Activated CD8-positive, alpha-beta memory T cell treated with anti-CD3 and anti-CD28 coated beads for 24 hours (primary cell): ENCODE results near the gene SLC35A4.
"Not testable (repeated sequence)": the region's sequence is repeated elsewhere in the genome, so short reads cannot be mapped to it uniquely, and the experiment has no call there.

Experiments used
- DNase-seq: peaks from one replicate; pipeline ENCODE4 v3.0.0-alpha.2; 2020

Gene SLC35A4

DNA sequence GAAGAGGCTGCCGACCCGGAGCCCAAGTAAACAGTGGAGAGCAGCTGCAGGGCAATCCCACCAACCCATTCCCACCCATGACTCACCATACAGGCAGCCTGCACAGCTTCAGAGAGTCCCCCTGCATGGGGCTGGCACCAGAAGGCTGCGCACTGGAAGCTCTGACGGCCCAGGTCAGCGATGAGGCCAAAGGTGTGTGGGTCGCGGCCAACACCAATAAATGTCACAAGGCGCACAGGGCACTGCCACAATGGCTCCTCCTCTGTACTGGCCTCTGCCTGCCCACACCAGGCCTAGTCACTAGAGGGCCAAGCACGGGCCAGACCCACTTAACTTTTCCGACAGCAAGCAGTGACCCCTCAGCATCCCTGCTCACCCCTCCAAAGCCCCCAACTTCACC is 4.4 kb upstream of the SLC35A4 start:
- DNase-seq: no peak

DNA sequence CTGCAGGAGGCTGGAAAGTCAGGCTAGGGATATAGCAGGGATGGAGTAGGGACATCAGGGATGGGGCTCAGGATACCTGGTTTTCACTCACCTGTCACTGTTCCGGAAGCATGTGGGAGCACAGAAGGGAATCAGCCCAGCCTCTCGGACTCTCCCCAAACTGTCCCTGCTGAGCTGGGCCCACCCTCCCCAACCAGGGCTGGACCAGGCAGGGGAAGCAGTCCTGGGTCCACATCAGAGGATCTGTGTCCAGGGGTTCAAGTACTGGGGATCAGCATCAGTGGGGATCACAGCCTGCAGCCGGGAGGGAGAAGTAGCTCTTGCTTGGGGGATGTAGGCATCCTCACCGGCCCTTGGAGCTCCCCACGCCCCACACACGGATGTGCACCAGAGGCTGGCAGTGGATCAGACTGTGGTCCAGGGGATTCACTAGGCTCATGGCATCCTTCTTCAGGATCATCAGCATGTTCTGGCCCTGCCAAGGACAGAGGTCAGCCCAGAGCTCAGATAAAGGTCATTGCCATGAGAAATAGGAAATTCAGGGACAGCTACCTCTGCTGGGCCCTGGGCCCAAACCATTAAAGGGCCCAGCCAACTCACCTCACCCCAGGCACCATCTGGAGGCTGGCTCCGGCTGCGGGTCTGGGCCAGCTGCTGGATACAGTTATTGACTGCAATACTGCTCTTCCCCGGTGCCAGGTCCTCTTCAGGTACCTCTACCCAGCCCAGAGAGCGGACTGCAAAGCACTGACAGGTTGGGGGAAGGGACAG is 2.7 kb upstream of the SLC35A4 start:
- no peak for DNase-seq

DNA sequence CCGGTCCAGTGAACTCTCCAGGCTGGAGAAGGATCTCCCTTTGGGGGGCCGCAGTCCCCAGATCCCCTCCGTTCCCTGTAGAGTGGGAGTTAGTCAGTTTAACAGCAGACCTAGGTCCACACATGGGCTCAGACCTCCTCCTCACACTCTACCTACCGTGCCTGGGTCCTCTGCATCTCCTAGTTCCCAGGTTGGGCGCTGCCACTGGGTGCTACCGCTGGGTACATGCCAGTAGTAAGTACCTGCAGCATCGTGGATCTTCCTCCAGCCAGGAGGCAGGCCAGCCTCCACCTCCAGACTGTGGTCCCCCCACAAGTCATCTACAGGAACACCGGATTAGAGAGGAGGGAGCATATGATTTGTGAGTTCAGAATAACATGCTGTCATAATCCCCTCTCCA is 1.0 kb upstream of the SLC35A4 start:
- no peak for DNase-seq

DNA sequence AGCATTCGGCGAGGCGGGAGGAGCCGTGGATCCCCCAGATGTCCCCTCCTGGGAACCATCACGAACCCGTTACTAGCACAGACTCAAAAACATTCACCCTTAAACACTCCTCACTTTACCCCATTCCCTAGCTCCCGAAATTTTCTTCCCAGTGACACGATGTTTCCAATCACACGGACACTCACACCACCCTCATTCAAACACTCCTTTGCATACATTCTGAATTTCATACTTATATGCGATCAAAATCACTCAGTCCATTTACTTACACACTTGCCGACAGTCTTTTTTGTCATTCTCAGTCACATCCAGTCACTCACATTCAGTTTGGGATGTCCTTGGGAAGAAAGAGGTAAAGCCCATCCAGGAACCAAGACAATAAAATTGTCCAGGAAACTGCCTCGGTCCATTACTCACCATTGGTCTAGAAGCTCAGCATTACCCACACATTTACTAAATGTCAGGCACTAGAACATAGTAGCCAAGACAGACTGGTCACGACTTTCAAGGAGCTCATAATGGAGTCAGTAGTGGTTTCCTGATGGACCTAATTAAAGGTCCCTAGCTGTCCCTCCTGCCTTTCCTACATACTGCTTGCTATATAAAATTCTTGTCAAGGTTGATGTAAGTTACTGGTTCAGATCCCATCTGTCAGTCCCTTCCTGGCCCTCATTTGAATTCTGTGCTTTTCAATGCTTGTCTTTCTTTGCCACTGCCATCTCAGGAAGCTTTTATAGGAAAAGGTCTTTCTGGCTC is 574 bp downstream of the SLC35A4 start:
- no peak for DNase-seq

DNA sequence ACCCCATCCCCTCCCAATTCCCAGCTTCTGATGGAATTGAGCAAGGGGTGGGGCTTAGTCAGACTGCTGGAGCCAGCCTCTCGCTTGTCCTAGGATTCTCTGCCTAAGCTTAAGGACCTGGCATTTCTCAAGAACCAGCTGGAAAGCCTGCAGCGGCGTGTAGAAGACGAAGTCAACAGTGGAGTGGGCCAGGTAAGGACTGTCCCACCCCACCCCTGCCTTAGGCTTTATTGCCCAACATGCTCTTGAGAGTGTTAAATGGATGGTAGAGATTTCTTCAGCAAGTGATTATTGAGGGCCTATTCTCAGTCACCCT is 1.1 kb downstream of the SLC35A4 start:
- DNase-seq: no peak

DNA sequence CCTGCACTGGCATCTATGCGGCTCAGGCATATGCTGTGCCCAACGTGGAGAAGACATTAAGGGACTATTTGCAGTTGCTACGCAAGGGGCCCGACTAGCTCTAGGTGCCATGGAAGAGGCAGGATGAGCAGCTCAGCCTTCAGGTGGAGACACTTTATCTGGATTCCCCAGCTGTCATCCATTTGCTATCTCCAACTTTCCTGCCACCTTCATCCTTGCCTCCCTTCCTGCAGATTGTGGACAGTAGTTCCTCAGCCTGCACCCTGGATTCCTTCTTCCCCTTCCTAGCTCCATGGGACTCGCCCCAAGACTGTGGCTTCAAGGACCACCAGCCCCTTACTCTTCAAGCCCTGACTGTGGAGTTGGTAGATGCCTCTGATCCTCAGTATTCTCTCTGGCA is 2.0 kb downstream of the SLC35A4 start:
- DNase-seq: no peak

DNA sequence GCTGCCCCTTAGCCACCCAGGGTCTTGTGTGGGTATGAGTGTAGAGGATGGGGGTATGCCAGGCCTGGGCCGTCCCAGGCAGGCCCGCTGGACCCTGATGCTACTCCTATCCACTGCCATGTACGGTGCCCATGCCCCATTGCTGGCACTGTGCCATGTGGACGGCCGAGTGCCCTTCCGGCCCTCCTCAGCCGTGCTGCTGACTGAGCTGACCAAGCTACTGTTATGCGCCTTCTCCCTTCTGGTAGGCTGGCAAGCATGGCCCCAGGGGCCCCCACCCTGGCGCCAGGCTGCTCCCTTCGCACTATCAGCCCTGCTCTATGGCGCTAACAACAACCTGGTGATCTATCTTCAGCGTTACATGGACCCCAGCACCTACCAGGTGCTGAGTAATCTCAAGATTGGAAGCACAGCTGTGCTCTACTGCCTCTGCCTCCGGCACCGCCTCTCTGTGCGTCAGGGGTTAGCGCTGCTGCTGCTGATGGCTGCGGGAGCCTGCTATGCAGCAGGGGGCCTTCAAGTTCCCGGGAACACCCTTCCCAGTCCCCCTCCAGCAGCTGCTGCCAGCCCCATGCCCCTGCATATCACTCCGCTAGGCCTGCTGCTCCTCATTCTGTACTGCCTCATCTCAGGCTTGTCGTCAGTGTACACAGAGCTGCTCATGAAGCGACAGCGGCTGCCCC is 2.6 kb downstream of the SLC35A4 start:
- DNase-seq: peak; percentile 53

DNA sequence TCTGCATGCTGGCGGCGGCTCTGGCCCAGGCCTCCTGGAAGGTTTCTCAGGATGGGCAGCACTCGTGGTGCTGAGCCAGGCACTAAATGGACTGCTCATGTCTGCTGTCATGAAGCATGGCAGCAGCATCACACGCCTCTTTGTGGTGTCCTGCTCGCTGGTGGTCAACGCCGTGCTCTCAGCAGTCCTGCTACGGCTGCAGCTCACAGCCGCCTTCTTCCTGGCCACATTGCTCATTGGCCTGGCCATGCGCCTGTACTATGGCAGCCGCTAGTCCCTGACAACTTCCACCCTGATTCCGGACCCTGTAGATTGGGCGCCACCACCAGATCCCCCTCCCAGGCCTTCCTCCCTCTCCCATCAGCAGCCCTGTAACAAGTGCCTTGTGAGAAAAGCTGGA is 3.2 kb downstream of the SLC35A4 start:
- DNase-seq: no peak

DNA sequence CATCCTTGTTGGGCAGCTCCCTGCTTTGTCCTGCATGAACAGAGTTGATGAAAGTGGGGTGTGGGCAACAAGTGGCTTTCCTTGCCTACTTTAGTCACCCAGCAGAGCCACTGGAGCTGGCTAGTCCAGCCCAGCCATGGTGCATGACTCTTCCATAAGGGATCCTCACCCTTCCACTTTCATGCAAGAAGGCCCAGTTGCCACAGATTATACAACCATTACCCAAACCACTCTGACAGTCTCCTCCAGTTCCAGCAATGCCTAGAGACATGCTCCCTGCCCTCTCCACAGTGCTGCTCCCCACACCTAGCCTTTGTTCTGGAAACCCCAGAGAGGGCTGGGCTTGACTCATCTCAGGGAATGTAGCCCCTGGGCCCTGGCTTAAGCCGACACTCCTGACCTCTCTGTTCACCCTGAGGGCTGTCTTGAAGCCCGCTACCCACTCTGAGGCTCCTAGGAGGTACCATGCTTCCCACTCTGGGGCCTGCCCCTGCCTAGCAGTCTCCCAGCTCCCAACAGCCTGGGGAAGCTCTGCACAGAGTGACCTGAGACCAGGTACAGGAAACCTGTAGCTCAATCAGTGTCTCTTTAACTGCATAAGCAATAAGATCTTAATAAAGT is 3.9 kb downstream of the SLC35A4 start:
- DNase-seq: no peak

DNA sequence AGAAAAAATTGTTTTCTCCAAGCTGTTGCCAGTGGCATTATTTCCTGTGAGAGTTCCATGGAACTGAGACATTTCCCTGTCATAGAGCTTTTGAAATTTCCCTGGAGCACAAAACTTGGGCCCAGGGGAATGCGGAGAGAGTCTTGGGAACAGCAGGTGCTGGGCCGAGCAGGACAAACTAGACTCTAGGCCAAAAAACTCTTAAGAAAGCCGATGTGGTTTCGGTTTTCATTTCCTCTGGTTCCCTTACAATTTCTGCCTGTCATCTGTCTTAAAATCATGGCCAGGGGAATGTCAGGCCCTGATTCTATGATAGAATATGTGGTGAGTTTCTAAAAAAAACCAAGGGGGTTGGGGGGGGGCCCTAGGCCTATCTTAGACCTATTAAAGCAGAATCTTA is 4.6 kb downstream of the SLC35A4 start:
- no peak for DNase-seq

DNA sequence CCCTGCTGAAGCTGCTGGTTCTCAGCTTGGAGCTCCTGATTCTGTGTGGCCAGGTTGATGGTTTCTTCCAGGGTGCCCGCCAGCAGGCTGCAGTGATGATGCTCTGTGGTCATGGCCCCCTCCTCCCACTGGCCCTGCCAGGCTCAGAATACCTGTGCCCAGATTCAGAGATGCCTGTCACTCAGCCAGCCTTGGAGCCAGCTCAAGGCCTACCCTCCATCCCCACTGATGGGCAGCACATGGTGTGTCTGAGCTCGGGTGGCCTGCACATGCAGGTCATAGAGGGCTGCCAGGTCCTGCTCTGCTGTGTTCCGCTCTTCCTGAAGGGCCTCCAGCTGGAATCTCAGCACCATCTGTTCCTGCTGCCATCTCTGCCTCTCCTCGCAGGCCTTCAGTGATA is 5.4 kb downstream of the SLC35A4 start:
- DNase-seq: peak; percentile 35

DNA sequence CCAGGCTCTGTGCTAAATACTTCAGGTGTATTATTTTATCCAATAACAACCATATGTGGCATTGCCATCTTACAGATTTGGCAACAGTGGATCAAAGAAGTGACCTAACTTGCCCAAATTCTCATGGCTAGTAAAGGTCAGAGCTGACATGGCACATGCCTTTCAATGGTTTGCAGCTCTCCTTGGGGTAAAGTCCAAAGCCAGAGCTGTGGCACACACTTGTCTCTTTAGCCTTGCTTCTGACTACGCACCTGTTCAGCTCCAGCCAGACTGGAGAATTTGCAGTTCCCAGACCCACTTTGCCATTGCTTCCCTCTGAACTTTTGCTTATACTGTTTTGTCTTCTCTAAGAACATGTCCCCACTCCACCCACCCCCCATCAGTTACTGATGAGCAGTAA is 5.9 kb downstream of the SLC35A4 start:
- no peak for DNase-seq

DNA sequence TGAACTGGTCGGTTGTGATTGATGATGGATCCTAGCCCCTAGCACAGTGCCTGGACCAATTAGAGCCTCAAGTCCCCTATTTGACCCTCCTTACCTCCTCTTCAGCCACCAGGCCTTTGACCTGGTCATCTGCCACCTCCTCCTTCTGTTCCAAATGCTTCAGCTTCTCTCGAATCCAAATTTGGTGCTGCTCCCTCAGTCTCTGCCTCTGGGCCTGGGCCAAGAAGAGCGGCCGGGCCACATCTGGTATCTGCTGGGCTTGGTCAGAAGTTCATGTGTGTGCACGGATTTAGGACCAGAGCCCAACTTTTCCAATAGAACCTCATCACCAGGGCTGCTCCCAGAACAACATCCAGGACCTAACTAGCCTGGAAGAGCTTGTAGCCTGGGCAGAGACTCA is 6.5 kb downstream of the SLC35A4 start:
- no peak for DNase-seq

DNA sequence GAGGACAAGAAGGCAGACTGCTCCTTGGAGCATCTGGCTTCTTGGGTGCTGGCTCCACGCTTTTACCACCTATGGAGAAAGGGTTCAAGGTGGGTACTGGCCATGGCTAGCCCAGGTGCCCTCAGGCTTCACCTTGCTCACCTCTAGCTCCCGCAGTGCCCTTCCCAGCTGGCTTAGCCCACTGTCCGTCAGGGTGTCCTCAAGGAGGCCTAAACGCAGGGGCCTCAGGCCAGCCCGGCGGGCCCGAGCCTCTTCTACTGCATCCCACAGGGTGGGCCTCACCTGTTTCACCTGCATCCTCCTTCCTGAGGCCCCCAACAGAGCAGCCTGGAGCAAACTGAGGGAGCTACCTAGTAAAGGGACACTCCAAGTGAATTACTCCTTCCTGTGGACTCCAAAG is 9.1 kb downstream of the SLC35A4 start:
- no peak for DNase-seq

DNA sequence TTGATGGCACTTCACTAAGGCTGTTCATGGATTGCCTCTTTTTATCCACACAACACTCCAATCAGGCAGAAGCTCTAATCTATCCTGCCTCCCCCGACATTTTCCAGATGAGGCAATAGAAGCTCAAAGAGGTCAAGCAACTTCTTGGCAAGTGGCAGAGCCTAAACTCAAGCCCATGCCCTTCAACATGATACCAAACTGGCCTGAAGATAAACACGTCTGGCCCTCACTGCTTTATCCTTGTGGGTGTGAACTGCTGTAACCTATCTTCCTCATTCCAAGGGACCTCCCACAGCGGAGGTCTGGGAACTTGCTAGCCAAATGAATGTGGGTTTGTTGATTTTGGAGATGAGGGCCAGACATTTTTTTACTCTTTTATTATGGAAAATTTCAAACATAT is 9.5 kb downstream of the SLC35A4 start:
- DNase-seq: no peak

DNA sequence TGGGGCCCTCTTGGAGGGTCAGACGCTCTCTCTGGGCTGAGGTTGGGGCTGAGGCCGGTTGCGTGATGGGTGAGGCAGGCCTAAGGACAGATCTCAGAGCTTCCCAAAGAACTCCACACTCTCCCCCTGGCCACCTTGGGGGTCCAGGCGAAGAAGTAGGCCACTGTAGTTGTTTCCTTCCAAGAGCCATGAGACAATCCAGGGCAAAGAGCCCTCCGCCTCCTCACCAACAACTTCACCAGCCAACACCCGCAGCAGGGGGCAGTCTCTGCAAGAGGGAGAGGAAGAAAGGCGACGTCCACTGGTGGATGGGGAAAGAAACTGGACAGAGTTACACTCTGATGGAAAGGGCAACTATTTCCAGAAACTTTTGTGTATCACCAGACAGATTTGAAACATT is 10.7 kb downstream of the SLC35A4 start:
- DNase-seq: no peak

DNA sequence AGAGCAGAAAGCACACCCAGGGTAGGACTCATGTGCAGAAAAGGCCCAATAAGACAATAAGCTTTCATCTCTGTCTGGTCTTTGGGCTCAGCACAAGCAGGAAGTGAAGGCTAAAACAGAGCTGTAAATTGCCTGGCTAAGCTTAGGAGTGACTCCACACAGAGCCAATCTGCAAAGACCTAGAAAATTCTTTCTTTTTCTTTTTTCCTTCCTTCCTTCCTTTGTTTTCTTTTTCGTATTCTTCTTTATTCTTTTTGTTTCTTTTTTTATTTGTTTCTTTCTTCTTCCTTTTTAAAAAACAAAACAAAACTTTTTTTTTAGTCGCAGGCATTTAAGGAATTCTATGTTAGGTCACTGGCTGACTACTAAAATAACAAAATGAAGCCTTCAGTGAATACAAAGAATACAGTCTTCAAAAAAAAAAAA is 12.2 kb downstream of the SLC35A4 start:
- no peak for DNase-seq

DNA sequence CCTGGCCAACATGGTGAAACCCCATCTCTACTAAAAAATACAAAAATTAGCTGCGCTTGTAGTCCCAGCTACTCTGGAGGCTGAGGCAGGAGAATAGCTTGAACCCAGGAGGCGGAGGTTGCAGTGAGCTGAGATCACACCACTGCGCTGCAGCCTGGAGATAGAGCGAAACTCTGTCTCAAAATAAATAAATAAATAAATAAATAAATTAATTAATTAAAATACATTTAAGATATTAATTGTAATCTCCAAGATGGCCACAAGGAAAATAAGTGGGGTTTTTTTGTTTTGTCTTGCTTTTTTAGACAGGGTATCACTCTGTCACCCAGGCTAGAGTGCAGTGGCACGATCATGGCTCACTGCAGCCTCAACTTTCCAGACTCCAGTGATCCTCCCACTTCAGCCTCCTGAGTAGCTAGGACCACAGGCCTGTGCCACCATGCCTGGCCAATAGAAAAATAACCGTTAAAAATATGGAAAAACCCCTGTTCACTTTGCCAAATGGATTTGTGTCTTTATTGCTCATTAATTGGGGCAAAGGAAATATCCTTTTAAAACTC is 14.6 kb downstream of the SLC35A4 start:
- DNase-seq: not testable (repeated sequence)

DNA sequence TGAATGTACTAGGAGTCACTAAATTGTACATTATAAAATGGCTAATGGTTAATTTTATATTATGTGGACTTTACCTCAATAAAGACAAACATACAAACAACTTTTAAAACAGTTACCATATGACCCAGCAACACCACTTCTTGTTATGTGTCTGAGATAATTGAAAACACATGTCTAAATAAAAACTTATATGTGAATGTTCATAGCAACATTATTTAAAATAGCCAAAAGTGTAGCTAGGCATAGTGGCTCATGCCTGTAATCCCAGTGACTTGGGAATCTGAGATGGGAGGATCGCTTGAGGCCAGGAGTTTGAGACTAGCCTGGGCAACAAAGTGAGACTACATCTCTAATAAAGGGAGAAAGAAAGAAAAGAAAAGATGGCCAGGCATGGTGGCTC is 22.9 kb downstream of the SLC35A4 start:
- DNase-seq: no peak

DNA sequence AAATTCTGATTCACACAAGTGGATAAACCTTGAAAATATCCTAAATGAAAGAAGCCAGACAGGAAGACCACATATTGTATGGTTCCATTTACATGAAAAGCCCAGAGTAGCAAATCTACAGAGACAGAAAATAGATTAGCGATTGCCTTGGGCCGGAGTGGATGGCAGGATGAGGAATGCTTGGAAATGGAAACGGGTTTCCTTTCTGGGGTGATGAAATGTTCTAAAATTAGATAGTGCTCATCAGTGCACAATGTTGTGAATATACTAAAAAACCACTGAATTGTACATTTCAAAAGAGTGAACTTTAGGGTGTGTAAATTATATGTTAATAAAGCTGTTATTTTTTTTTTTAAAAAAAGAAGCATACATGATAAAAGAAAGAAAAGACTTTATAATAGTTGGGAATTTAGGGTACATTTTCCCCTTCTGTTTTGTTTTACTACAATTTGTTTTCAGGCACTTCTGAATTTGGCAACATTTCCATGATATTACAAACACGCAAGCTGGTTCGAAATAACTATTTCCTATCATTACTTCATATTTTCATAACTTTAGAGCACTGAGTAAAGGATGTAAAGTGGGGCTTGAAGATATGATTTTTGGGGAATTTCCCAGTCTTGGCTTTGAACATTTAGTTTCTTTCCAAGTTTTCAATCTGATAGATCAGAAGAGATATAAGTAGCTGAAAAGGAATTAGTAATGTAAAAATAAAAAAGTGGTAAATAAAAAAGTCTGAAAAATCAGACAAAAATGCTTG is 23.9 kb downstream of the SLC35A4 start:
- no peak for DNase-seq

DNA sequence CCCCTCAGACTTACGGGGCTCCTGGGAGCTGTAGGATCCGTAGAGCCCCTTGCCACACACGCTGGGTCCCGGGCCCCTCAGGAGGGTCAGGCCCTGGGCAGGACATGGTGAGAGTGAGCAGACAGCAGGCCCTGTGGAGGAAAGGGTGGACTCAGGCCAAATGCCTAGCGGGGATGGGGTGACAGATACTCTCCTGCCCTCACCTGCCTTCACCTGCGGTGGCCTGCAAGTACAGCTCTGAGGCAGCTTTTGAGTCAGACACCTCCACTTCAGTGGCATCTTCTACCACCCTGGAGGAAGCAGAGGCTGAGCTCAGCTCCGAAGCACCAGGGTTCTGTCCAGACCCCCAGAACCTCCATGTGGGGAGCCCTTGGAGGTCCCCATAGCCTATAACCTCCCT is 26.2 kb downstream of the SLC35A4 start:
- no peak for DNase-seq

DNA sequence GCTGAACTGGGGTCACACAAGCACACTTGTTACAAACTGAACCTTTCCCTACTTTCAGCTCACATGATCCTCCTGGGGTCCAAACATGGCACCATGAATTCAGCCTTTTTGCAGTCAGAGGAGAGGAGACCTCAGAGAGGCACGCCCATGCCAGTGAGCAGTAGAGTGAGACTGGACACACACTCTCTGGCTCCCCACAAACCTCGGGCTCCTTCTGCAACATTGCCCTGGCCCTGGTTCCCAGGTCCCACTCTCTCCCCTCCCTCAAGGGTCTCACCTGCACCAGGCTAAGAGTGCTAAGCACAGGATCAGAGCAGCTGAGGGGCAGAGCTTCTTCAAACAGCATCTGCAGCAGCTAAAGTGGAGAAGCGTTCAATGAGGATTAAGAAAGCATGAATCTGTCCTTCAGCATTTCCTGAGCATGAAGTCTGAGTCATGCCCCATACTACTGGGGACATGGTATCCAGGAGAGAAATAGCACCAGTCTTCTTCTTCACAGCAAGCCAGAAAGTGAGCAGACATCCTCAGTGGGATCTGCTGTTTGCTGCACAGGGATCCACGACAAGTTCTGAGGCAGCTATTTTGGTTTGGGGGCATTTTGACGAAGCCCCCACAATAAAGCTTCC is 27.2 kb downstream of the SLC35A4 start:
- DNase-seq: no peak
